Measurements from ENCODE around the gene STRN4.

GRCh38 chr19:46731584-46731983 is 14.7 kb downstream of the STRN4 start:
- TF ChIP-seq EZH2 (IDR thresholded peaks at IDR 0.05; ENCODE audit: borderline replicate concordance, insufficient read depth, low read depth, low read length, poor library complexity, severe bottlenecking) = no peak
- no peak for TF ChIP-seq CTCF (IDR thresholded peaks at IDR 0.05)
